Measurements from ENCODE around the gene RPS25. TPM values are rescaled to one million over a fixed set of nuclear protein-coding genes. Genes with fewer than 3 reads are reported as not detected.

Gene RPS25
- total and polyA plus RNA-seq, 2 donors from 2014 or later: 852 to 1,047 TPM

DNA sequence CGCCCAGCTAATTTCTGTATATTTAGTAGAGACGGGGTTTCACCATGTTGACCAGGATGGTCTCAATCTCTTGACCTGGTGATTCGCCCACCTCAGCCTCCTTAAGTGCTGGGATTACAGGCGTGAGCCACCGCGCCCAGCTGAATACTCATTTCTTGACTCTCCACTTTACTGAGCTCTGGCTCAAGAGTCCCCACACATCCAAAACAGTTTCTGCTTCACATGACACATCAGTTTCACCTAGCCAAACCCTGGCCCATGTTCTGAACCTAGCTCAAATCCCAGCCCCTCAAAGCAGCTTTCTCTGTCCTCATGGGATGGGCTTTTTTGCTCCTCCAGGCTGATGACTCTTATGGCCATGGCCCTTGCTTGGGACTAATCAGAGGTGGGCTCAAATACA, 29.1 kb upstream of the RPS25 start:
- H3K4me1 ChIP-seq (ENCODE audit: control insufficient read depth in 2 of 3, insufficient read depth in 2 of 3, low read depth in 1 of 3, low read length in 3 of 3): no peaks in the 10 kb centered on the region
- H3K27ac ChIP-seq (ENCODE audit: low read depth in 2 of 2, low read length in 2 of 2): no peak overlapping the region
- DNase-seq: peak in 1 of 5 donors; percentile 24
- peaks cover 0 to 51% (median 40%) of the 10 kb centered on the region in 3 donors for H3K36me3 ChIP-seq (ENCODE audit: control insufficient read depth in 2 of 3, insufficient read depth in 3 of 3, low read length in 3 of 3)
- H3K9me3 ChIP-seq (ENCODE audit: control insufficient read depth in 2 of 3, insufficient read depth in 1 of 3, low read length in 3 of 3): no peaks in the 10 kb centered on the region
- H3K4me3 ChIP-seq (ENCODE audit: low read length in 3 of 3): no peak overlapping the region
- no peak for FAIRE-seq
- no peaks in the 10 kb centered on the region for H3K27me3 ChIP-seq (ENCODE audit: control insufficient read depth, insufficient read depth, low read length)
- intact Hi-C loops (cut with DNase I): no loop called here
- TF ChIP-seq, protein P1, sequence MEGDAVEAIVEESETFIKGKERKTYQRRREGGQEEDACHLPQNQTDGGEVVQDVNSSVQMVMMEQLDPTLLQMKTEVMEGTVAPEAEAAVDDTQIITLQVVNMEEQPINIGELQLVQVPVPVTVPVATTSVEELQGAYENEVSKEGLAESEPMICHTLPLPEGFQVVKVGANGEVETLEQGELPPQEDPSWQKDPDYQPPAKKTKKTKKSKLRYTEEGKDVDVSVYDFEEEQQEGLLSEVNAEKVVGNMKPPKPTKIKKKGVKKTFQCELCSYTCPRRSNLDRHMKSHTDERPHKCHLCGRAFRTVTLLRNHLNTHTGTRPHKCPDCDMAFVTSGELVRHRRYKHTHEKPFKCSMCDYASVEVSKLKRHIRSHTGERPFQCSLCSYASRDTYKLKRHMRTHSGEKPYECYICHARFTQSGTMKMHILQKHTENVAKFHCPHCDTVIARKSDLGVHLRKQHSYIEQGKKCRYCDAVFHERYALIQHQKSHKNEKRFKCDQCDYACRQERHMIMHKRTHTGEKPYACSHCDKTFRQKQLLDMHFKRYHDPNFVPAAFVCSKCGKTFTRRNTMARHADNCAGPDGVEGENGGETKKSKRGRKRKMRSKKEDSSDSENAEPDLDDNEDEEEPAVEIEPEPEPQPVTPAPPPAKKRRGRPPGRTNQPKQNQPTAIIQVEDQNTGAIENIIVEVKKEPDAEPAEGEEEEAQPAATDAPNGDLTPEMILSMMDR (IDR thresholded peaks at IDR 0.05; ENCODE audit: borderline replicate concordance, extremely low read depth, insufficient read depth): no peak
- no peak overlapping the region for H3K9ac ChIP-seq (ENCODE audit: low read length in 3 of 3)

DNA sequence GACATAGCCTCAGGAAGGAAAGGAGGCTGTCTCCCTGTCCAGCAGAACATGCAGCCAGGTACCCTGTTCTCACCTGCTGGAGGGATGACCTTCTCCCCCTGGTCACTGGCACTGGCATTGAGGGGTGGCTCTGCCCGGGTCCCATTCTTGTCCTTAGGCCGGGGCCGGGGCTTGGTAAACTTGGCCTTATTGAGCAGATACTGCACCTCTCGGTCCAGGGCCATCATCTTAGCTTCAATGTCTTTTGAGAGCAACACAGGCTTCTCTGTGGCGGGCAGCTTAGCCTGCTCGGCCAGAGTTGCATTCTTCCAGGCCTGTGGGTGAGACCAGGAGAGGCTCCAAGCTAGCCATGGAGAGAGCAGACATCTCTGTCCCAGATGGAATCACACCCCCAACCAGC, 28.3 kb upstream of the RPS25 start:
- Histone ChIP-seq H3K9ac (ENCODE audit: low read length in 3 of 3) (no peak overlapping the region), H3K4me3 (ENCODE audit: low read length in 3 of 3) (no peak overlapping the region), H3K36me3 (ENCODE audit: control insufficient read depth in 2 of 3, insufficient read depth in 3 of 3, low read length in 3 of 3) (peaks cover 0 to 45% (median 33%) of the 10 kb centered on the region in 3 donors), H3K27ac (ENCODE audit: low read depth in 2 of 2, low read length in 2 of 2) (no peak overlapping the region), H3K27me3 (ENCODE audit: control insufficient read depth, insufficient read depth, low read length) (no peaks in the 10 kb centered on the region), H3K9me3 (ENCODE audit: control insufficient read depth in 2 of 3, insufficient read depth in 1 of 3, low read length in 3 of 3) (no peaks in the 10 kb centered on the region), H3K4me1 (ENCODE audit: control insufficient read depth in 2 of 3, insufficient read depth in 2 of 3, low read depth in 1 of 3, low read length in 3 of 3) (no peaks in the 10 kb centered on the region)
- DNase-seq (peak in 1 of 5 donors; percentile 46), FAIRE-seq (no peak)
- intact Hi-C loops (cut with DNase I): no loop called here
- TF ChIP-seq, protein P1 (IDR thresholded peaks at IDR 0.05; ENCODE audit: borderline replicate concordance, extremely low read depth, insufficient read depth): no peak

DNA sequence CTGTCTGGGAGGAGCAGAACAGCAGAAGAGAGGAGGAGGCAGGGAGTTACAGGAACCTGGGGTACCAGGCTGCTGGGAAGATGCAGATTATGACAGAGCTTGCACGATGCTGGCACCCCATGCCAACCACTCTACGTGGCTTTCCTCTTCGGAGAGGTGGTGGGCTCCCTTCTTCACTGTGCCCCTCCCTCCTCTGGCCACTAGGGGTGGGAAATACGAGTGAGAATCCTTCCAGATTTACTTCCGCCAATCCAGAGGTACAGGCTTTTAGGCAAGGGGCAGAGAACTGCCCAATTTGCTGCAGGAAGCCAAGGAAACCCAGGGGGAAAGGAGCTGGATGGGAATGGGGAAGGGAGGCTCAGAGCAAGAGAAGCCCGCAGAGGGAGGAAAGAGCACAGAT, 26.6 kb upstream of the RPS25 start:
- intact Hi-C loops (cut with DNase I): no loop called here

More for the DNA sequence above, 26.6 kb upstream of the RPS25 start:
- H3K4me3 ChIP-seq (ENCODE audit: low read length in 3 of 3): no peak overlapping the region
- H3K36me3 ChIP-seq (ENCODE audit: control insufficient read depth in 2 of 3, insufficient read depth in 3 of 3, low read length in 3 of 3): peaks cover 0 to 36% (median 30%) of the 10 kb centered on the region in 3 donors
- H3K27ac ChIP-seq (ENCODE audit: low read depth in 2 of 2, low read length in 2 of 2): no peak overlapping the region
- FAIRE-seq (no peak), DNase-seq (peak in 1 of 5 donors; percentile 20)
- no peaks in the 10 kb centered on the region for H3K9me3 ChIP-seq (ENCODE audit: control insufficient read depth in 2 of 3, insufficient read depth in 1 of 3, low read length in 3 of 3)
- no peak overlapping the region for H3K9ac ChIP-seq (ENCODE audit: low read length in 3 of 3)
- no peaks in the 10 kb centered on the region for H3K4me1 ChIP-seq (ENCODE audit: control insufficient read depth in 2 of 3, insufficient read depth in 2 of 3, low read depth in 1 of 3, low read length in 3 of 3)
- TF ChIP-seq, protein P1 (IDR thresholded peaks at IDR 0.05; ENCODE audit: borderline replicate concordance, extremely low read depth, insufficient read depth): no peak
- no peaks in the 10 kb centered on the region for H3K27me3 ChIP-seq (ENCODE audit: control insufficient read depth, insufficient read depth, low read length)
